Fibroblast of lung (primary cell): ENCODE data around the gene ANGPTL5.

Experiments
- EZH2 ChIP-seq: IDR thresholded peaks from 2 replicates; pipeline ENCODE4 v1.5.1; 2012; ENCODE audit warnings: low read length, control low read depth, mild to moderate bottlenecking; ENCODE audit errors: missing control alignments
- TF ChIP-seq, protein P1 (sequence below), 2 donors: IDR thresholded peaks in 1 of 2; conservative IDR thresholded peaks in 1 of 2; 1 replicate in 1 of 2; 2 replicates in 1 of 2; pipeline ENCODE4 v1.5.1; 2011 to 2012; ENCODE audit warnings: low read length in 2 of 2, control low read depth in 1 of 2, inconsistent platforms in 1 of 2, low read depth in 1 of 2, mild to moderate bottlenecking in 1 of 2

DNA sequence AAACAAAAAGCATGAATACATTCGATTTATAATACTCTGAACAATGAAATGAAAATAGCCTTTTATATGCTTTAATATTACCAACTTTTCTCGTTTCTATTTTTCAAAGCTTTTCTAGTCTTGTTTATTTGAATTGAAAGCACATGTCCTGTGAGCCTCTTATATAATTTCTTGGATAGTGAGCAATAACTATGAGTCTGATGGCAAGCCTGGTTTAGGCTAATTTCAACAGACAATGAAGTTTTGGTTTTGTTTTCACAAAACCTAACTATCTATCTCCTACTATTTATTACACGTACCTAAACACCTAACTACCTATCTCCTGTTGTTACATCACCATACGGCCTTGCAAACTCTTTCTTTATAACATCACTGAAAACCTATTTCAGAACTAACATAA, 30.7 kb downstream of the ANGPTL5 start:
- TF ChIP-seq, protein P1, sequence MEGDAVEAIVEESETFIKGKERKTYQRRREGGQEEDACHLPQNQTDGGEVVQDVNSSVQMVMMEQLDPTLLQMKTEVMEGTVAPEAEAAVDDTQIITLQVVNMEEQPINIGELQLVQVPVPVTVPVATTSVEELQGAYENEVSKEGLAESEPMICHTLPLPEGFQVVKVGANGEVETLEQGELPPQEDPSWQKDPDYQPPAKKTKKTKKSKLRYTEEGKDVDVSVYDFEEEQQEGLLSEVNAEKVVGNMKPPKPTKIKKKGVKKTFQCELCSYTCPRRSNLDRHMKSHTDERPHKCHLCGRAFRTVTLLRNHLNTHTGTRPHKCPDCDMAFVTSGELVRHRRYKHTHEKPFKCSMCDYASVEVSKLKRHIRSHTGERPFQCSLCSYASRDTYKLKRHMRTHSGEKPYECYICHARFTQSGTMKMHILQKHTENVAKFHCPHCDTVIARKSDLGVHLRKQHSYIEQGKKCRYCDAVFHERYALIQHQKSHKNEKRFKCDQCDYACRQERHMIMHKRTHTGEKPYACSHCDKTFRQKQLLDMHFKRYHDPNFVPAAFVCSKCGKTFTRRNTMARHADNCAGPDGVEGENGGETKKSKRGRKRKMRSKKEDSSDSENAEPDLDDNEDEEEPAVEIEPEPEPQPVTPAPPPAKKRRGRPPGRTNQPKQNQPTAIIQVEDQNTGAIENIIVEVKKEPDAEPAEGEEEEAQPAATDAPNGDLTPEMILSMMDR (conservative IDR thresholded peaks at IDR 0.05 in 1 of 2, IDR thresholded peaks at IDR 0.05 in 1 of 2; ENCODE audit: low read depth in 1 of 2, low read length in 2 of 2): no peak
- no peak for TF ChIP-seq EZH2
